Stimulated activated CD8-positive, alpha-beta memory T cell treated with anti-CD3 and anti-CD28 coated beads, Interleukin-2, amount 100 ng/mL, for 1 hour (primary cell): ENCODE measurements around the gene ZNF805.
"Not testable (repeated sequence)": the region's sequence is repeated elsewhere in the genome, so short reads cannot be mapped to it uniquely, and the experiment has no call there.

Source experiments
- DNase-seq, 2 donors: peaks; one replicate each; pipeline ENCODE4 v3.0.0-alpha.2; 2020; ENCODE audit warnings: low read depth in 2 of 2

Gene ZNF805

GRCh38 chr19:57240311-57241090 lies at the start of gene ZNF805:
Gene ZNF805 (plus strand): TSS chr19:57240632. CDS start chr19:57240892, 260 bp downstream.
- DNase-seq: peak; percentile 92 to 93

- peak; percentile 83 to 84 for DNase-seq
Measured at GRCh38 chr19:57191141-57192076, 49.0 kb upstream of the ZNF805 start, which contains the start of gene ZNF264. Gene ZNF264 (plus strand): TSS chr19:57191500. CDS start chr19:57191914, 414 bp downstream.

DNA sequence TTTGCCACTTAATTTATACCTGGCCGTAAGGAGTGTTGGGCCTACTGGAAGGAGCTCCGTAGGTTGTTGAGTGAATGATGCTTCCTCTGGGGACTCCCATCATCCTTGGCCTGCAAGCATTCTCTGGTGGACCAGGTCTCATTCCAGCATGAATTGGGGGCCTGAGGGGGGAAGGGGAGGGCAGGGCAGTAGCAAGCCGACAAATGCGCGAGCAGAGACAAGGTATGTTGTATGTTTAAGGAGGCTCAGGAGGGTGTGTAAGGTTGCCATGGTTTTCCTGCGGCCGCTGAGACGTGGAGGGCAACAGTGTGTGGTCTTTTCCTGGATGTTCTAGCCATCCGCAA lies 48.4 kb upstream of the ZNF805 start:
- no peak for DNase-seq

DNA sequence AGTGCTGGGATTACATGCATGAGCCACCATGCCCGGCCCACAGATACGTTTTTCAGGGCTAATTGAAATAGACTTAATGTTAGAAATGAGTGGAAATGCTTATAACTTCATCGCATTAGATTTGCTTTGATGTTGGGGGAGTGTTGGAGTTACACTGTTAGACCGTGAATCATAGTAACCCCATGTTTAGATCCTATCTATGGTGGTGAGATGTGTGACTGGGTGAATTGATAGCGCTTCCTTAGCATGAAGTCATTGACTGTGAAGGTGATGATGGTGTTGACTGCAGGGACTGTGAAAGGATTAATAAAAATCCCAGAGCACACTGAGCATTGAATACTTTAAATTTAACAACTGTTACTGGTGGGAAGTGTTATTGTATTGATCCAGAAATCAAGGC lies 47.4 kb upstream of the ZNF805 start:
- no peak for DNase-seq

DNA sequence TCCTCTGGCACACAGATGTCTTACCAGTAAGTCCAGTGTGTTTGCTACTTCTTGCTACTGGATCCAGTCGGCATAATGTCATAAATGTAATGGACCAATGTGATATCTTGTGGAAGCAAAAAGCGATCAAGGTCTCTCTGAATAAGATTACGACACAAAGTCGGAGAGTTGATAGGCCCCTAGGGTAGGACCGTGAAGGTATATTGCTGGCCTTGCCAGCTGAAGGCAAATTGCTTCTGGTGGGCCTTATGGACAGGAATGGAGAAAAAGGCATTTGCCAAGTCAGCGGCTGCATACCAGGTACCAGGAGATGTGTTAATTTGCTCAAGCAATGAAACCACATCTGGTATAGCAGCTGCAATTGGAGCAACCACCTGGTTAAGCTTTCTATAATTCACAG lies 42.6 kb upstream of the ZNF805 start:
- DNase-seq: not testable (repeated sequence)

- DNase-seq: no peak
Measured at GRCh38 chr19:57202160-57202559, 38.3 kb upstream of the ZNF805 start.

- DNase-seq: no peak
Measured at GRCh38 chr19:57210381-57210780, 30.1 kb upstream of the ZNF805 start.

GRCh38 chr19:57212109-57212508 lies 28.3 kb upstream of the ZNF805 start:
- DNase-seq: no peak

DNA sequence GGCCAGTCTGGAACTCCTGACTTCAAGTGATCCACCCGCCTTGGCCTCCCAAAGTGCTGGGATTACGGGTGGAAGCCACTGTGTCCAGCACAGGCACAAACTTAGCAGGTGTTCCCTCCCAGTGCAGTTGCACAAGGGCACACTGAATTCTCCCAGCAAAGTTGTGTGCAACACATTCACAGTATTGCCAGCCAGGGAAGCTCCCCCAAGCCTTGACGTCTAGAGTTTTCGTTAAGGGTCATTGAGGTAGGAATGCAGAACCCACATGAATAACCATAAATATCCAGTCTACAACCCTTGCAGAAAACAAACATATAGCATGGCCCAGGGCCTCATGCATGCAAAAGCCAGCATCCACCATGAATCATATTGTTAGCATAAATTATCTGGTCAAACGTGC lies 12.9 kb upstream of the ZNF805 start:
- no peak for DNase-seq

- no peak for DNase-seq
Measured at GRCh38 chr19:57231686-57232085, 8.7 kb upstream of the ZNF805 start.

- no peak for DNase-seq
Measured at GRCh38 chr19:57233207-57233606, 7.2 kb upstream of the ZNF805 start.

DNA sequence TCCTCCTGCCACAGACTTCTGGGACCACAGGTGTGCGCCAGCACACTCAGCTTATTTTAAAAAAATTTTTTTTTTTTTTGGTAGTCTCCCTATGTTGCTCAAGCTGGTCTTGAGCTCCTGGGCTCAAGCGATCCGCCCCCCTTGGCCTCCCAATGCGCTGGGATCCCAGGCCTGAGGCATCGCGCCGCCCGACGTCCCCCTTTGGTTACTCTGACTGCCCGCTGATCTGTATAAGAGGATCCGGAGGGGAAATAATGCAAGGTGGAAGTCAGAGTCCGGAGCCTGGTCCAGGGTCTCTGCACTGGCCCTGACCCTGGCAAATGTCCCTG lies 486 bp upstream of the ZNF805 start:
- no peak for DNase-seq

- DNase-seq: no peak
Measured at GRCh38 chr19:57241176-57241575, 744 bp downstream of the ZNF805 start.

GRCh38 chr19:57242821-57243220 lies 2.4 kb downstream of the ZNF805 start:
- DNase-seq: no peak

GRCh38 chr19:57244513-57244912 lies 4.1 kb downstream of the ZNF805 start:
- DNase-seq: no peak

GRCh38 chr19:57245066-57245465 lies 4.6 kb downstream of the ZNF805 start:
- no peak for DNase-seq

- no peak for DNase-seq
Measured at GRCh38 chr19:57245959-57246358, 5.5 kb downstream of the ZNF805 start.

GRCh38 chr19:57248646-57249045 lies 8.2 kb downstream of the ZNF805 start:
- DNase-seq: no peak

- no peak for DNase-seq
Measured at GRCh38 chr19:57249329-57249728, 8.9 kb downstream of the ZNF805 start.

GRCh38 chr19:57253767-57254166 lies 13.3 kb downstream of the ZNF805 start:
- not testable (repeated sequence) for DNase-seq

- DNase-seq: no peak
Measured at GRCh38 chr19:57262044-57262443, 21.6 kb downstream of the ZNF805 start.

- DNase-seq: no peak
Measured at GRCh38 chr19:57263244-57263741, 22.9 kb downstream of the ZNF805 start.

- no peak for DNase-seq
Measured at GRCh38 chr19:57267291-57267690, 26.9 kb downstream of the ZNF805 start.
